Germinal center (tissue), 1 donor: ENCODE data around the gene NCKAP5L.

Experiments
- DNase-seq: peaks from one replicate; pipeline ENCODE4 v3.0.0; 2012; ENCODE audit warnings: mixed read lengths, low spot score

The NCKAP5L gene

DNA sequence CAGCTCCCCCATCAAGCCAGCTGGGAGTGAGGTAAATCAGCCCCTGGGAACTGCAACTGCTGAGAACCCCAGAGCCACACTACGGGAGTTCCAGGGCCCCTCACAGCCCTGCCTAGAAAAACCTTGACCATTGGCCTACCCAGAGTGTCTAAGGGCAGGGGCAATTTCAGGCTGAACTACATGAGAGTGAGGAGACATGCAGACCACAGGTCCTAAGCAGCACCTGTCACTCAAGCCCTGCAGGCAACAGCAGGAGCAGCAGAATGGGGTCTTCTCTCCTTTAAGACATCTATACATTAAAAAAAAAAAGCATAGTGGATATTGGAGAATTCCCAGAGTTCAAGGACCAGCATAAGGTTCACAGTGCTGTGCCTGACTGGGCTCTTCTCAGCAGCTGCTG lies 4.9 kb downstream of the NCKAP5L start:
- no peak for DNase-seq

DNA sequence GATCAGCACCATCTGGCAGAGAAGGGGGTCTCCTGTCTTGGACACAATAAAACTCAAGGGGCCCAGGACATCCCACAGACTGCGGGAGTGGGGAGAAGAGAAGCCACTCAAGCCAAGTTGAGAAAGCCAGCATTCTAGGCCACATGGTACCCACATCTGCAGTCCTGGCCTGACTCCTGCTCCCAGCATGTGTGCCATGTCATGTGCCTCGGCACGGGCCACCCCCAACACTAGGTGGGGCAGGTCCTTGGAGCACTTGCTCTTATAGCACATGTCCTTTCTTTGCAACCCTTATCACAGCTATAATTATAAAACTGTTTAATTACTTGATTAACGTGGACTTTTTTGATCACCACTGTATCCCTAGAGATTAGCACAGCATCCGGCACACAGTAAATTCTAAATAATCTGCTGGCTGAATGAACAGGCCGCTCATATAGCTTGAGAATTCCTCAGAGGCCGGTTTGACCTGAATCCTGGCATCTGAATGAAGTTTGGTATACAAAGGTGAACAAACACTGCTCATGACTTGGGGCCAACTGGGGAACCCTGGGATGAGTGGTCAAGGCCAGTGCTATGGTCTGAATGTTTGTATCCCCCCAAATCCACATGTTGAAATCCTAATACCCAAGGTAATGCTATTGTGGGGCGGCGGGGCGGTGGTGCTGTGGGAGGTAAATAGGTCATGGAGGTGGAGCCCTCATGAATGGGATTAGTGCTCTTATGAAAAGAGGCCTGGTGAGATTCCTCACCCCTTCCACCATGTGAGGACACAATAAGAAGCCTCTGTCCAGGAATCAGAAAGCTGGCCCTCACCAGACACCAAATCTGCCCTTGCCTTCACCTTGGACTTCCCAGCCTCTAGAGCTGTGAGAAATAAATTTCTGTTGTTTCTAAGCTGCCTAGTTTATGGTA lies 6.6 kb downstream of the NCKAP5L start:
- DNase-seq = no peak

- no peak for DNase-seq
Observed at GRCh38 chr12:49819786-49820185, 8.4 kb downstream of the NCKAP5L start.

DNA sequence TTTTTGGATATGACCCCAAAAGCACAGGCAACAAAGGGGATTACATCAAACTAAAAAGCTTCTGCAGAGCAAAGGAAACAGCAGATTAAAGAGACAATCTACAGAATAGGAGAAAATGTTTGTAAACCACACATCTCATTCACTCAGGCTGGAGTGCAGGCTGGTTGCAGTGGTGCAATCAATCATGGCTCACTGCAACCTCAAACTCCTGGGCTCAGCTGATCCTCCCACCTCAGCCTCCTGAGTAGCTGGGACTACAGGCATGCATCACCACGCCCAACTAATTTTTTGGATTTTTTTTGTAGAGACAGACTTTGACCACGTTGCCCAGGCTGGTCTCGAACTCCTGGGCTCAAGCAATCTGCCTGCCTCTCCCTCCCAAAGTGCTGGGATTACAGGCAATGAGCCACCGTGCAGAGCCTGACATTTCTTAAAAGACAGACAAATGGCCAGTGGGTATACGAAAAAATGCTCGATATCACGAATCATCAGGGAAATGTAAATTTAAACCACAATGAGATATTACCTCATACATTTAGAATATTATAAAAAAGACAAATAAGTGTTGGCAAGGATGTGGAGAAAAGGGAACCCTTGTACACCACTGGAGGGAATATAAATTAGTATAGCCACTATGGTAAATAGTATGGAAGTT lies 9.8 kb downstream of the NCKAP5L start:
- no peak for DNase-seq

DNA sequence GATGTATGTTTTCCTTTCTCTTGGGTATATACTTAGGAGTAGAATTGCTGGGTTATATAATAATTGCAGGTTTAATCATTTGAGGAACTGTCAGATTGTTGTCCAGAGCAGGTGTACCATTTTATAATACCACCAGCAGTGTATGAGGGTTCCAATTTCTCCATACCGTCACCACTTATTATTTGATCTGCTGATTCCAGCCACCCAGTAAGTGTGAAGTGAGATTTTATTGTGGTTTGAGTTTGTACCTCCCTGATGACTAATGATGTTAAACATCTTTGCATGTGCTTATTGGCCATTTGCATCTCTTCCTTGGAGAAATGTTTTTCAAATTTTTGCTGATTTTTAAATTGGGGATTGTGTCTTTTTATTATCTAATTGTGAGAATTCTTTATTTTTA lies 15.1 kb downstream of the NCKAP5L start:
- DNase-seq = no peak

DNA sequence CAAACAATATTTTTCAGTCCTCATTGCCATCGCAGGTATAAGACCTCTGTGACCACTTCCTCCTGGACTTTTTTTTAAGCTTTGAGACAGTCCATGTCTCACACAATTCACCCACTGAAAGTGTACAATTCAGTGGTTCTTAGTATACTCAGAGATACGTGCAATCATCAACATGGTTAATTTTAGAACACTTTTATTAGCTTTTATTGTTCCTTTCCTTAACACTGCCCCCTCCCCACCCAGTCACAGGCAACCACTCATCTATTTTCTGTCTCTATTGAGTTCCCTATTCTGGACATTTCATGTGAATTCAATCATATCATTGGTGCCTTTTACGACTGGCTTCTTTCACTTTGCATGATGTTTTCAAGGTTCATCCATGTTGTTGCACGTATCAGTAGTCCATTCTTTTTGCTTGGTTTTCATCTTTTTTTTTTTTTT lies 16.2 kb downstream of the NCKAP5L start:
- DNase-seq = no peak

DNA sequence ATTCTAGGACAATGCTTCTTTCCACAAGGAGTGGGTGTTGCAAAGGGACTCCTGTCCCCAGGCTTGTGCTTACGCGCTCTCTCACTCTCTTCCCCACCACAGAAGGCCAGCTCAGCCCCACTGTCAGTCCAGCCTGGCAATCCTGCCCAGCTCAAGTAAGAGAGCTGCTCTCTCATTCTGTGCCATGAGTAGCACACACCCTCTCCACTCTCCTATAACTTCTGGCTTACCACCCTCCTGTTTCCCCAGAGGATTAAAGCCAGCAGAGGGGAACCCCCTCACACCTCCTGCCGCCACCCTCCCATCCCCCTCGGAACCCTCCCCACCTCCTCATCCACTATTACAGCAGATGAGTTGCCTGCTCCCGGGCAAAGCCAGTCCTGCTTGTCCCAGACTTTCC lies 17.1 kb downstream of the NCKAP5L start:
- DNase-seq = no peak

DNA sequence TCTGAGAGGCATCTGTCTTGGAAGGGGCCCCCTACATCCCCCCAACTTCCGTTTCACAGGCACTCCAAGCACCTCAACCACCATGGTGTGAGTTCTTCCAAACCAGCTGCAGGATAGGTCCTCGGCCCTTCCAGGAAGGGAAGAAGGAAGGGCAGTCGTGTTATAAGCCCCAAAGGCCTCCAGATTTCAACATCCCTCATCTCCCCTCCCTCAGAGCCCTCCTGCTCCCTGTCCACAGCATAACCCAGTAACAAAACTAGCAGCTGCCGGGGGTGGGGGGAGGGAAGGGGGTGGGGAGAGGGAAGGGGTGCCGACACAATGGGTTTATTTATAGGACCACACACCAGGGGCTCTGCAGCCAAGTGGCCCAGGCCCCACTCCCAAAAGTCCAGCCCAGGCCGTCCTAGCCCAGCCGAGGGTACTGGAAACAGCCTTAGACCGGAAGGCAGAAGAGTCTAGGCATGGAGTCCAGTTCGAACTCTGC lies 18.3 kb downstream of the NCKAP5L start:
- DNase-seq = no peak

DNA sequence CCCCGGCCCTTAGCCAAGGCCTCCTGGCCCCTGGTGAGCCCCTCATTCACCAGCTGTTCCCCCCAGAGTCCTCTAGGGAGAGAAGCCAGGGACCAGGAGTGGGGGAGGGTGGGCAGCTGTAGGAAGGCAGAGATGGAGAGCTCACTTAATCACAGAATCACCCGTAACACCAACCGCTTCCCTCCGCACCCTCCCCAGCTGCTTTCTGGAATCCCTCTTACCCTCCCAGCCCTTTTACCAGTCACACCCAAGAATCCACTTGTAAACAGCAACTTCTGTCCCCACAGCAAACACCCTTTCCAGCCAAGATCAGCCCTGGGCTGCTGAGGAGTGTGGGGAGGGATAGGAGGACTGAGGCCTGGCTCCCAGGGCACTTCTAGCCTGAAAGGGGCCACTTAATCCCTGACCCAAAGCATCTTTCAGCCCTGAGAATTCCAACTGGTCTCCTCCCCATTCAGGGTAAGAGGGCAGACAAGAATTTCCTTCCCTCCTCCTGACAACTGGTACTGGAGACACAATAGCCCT lies 18.8 kb downstream of the NCKAP5L start:
- no peak for DNase-seq

GRCh38 chr12:49808686-49809380 lies 19.4 kb downstream of the NCKAP5L start:
- no peak for DNase-seq

- no peak for DNase-seq
Observed at GRCh38 chr12:49807991-49808580, 20.1 kb downstream of the NCKAP5L start.

- no peak for DNase-seq
Observed at GRCh38 chr12:49806877-49807276, 21.3 kb downstream of the NCKAP5L start.

DNA sequence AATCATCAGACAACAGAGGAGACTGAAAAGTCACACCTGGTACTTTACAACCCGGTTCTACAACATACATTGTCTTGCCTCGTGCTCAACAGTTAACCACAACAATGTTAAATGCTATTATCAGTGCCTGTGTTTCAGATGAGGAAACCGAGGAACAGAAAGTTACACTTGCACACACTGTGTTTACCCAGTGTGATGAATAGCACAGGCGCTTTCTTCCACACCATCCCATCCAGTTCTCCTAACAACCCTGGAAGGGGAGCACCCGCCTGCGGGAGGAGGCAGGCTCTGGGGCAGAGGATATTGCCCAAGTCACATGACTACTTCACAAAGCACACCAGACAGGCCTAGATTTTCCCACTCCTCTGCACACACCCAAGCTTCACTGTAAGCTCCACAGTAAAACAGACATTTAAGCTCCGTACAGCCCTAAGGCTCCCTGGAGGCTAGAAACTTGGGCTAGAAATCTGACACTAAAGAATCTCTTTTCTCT lies 21.8 kb downstream of the NCKAP5L start:
- no peak for DNase-seq

GRCh38 chr12:49805409-49805808 lies 22.8 kb downstream of the NCKAP5L start:
- no peak for DNase-seq

GRCh38 chr12:49804821-49805220 lies 23.4 kb downstream of the NCKAP5L start:
- no peak for DNase-seq

DNA sequence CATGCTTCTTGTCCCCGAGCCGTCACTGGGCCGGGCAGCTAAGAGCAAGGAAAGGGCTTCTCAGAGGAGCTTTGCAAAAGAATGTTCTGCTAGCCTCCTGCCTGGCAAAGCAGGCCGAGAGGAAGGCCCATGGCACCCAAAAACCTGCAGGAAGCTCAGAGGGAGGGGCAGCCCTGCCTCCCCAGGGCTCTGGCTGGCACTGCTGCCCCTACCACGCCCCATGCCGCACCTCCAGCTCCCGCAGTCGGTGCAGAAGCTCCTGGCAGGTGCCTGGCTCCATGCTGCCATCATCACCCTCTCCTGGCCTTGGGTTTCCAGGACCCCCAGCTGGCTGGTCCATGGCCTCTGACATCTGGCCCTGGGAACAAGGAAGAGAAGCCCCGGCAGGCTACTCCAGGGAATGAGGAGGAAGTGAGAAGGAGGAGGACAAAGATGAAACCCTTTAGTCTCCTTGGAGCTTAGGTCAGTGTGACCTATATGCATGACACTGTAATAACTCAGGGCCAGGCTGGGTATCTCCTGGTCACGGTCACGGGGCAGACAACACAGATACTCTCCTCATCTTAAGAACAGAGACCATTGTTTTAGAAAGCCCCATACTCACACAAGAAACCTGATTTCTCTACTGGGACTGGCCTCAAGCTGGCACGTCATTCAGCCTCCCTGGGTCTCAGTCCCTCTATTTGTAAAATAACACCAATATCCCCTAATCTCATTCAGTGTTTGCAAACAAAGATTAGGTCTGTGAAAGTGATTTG lies 24.3 kb downstream of the NCKAP5L start:
- DNase-seq = no peak

GRCh38 chr12:49801141-49802063 lies 26.8 kb downstream of the NCKAP5L start:
- no peak for DNase-seq

DNA sequence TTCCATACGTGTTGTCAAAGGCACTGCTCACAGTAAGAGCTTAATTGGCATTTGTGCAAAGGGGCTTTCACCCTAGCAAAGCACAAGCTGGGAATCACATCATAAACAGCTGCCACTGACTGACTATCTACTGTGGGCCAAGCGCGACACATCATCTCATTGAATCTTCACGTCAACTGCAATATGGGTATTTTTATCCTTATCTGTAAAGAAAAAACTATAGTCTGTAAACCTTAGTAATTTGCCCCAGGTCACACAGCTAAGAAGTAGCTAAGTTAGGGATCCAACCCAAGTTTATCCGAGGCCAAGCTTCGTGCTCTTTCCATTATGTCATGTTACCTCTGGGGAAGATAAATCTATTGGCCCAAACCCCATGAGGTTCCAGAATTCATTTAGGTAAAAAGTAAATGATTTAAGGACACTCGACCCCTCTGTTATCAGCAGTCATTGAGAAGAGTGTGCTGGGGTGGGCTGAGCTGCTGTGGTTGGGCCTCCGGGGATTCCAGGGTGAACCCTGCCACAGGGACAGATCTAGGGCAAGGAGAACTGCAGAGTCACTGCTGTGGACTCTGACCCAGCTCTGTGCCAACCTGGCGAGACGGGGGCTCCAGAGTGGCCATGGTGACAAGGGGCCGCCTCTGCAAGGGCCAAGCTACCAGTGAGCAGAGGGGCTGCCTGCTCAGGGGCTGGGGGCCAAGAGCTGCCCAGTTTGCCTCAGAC lies 27.6 kb downstream of the NCKAP5L start:
- no peak for DNase-seq

DNA sequence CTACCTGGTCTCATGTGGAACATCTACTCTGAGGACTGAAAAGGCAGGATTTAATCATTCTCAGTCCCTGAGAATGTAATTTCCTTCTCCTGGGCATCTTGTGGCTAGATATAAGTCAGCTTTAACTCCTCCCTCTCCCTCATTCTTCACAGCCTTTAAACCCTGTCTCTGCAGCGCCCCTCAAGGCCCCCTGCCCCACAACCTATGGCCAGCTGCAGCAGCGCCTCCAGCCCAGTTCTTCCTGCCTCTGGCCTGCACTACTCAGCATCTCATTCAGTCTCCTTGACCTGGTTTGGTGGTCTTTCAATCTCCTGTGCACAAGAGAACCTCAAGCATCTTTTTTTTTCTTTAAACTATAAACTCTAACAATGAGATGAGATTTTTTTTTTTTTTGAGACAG lies 29.3 kb downstream of the NCKAP5L start:
- no peak for DNase-seq
